Occipital lobe (tissue), 2 donors: ENCODE measurements around the gene C20orf96. TPM values are rescaled to one million over a fixed set of nuclear protein-coding genes. Genes with fewer than 3 reads are reported as not detected.
A peak's percentile ranks its signal among the peaks of the same experiment; 100 is the strongest.
"Not testable (repeated sequence)": the region's sequence is repeated elsewhere in the genome, so short reads cannot be mapped to it uniquely, and the experiment has no call there.

Source experiments
- DNase-seq: peaks from one replicate; lab custom pipeline; 2025; lab: John Stamatoyannopoulos, UW
- total RNA-seq: library from RNA; depleted of rRNA; stranded (reverse); fragments of >200 nt; gene quantifications from one replicate; pipeline ENCODE4 v1.2.3, GENCODE V29; 2014

The C20orf96 gene
- total RNA-seq, 1 donor from 2014 or later: 3.3 TPM

GRCh38 chr20:284172-284571 lies 6.4 kb downstream of the C20orf96 start:
- DNase-seq: no peak

- DNase-seq: no peak
Observed at GRCh38 chr20:278607-279571, 11.7 kb downstream of the C20orf96 start.

GRCh38 chr20:278181-278580 lies 12.4 kb downstream of the C20orf96 start:
- no peak for DNase-seq

- DNase-seq: no peak
Observed at GRCh38 chr20:277496-277781, 13.1 kb downstream of the C20orf96 start.

GRCh38 chr20:276620-277495 lies 13.7 kb downstream of the C20orf96 start:
- DNase-seq: no peak

- DNase-seq: no peak
Observed at GRCh38 chr20:275791-276190, 14.8 kb downstream of the C20orf96 start.

- DNase-seq: no peak
Observed at GRCh38 chr20:273884-274283, 16.7 kb downstream of the C20orf96 start.

GRCh38 chr20:272718-273117 lies 17.8 kb downstream of the C20orf96 start:
- no peak for DNase-seq

GRCh38 chr20:271528-271927 lies 19.0 kb downstream of the C20orf96 start:
- no peak for DNase-seq

GRCh38 chr20:271069-271468 lies 19.5 kb downstream of the C20orf96 start:
- no peak for DNase-seq

- DNase-seq: no peak
Observed at GRCh38 chr20:270517-270916, 20.0 kb downstream of the C20orf96 start.

GRCh38 chr20:266596-267562 lies 23.7 kb downstream of the C20orf96 start:
- peak; percentile 73 for DNase-seq

- no peak for DNase-seq
Observed at GRCh38 chr20:263701-264100, 26.8 kb downstream of the C20orf96 start.

GRCh38 chr20:259981-260380 lies 30.6 kb downstream of the C20orf96 start:
- no peak for DNase-seq

GRCh38 chr20:258963-259362 lies 31.6 kb downstream of the C20orf96 start:
- DNase-seq: no peak

- no peak for DNase-seq
Observed at GRCh38 chr20:258269-258858, 32.2 kb downstream of the C20orf96 start.

- DNase-seq: no peak
Observed at GRCh38 chr20:257419-257818, 33.1 kb downstream of the C20orf96 start, which contains the start of gene DEFB132. TSS of gene DEFB132 (plus strand) at chr20:257724. CDS start at chr20:257779, 55 bp downstream.

GRCh38 chr20:253447-253846 lies 37.1 kb downstream of the C20orf96 start:
- DNase-seq: not testable (repeated sequence)

GRCh38 chr20:252801-253200 lies 37.7 kb downstream of the C20orf96 start:
- no peak for DNase-seq

GRCh38 chr20:251354-251753 lies 39.2 kb downstream of the C20orf96 start:
- no peak for DNase-seq

GRCh38 chr20:242905-243304 lies 47.6 kb downstream of the C20orf96 start:
- DNase-seq: no peak
